Panc1 (cell line): ENCODE results near the gene PNMA8A. TPM values are rescaled to one million over a fixed set of nuclear protein-coding genes. Genes with fewer than 3 reads are reported as not detected.
A peak's percentile ranks its signal among the peaks of the same experiment; 100 is the strongest.

ENCODE experiments used
- ATAC-seq: fragments of 200-7000 bp; cut with Tn5 transposase; 2 replicates; pipeline ENCODE4 v1.9.1; 2020; ENCODE audit warnings: mild to moderate bottlenecking, moderate library complexity
- BruUV-seq: library from RNA; stranded (reverse); fragments of 400-500 nt; replicated peaks from 2 replicates; lab custom pipeline; 2021; lab: Mats Ljungman, UMichigan
- CTCF ChIA-PET: fragments of 300-600 bp; sonication (Branson Sonifier 250); formaldehyde crosslinking; loops from one replicate; lab custom pipeline; 2022; ENCODE audit warnings: antibody characterized with exemption; lab: Charles Lee
- POLR2A ChIA-PET: fragments of 300-600 bp; sonication (Branson Sonifier 250); formaldehyde crosslinking; loops from one replicate; lab custom pipeline; 2022; ENCODE audit warnings: antibody characterized with exemption; lab: Charles Lee
- DNase-seq: peaks from one replicate; pipeline ENCODE4 v3.0.0-alpha.2; 2010; ENCODE audit warnings: low read depth, low spot score
- H3K27ac ChIP-seq: 2 replicates; pipeline ENCODE4 v1.5.1; 2011; ENCODE audit warnings: mild to moderate bottlenecking, low read length, inconsistent platforms
- H3K27me3 ChIP-seq: fragments of 200-500 bp; sonication (Bioruptor generic); 2 replicates; pipeline ENCODE4 v1.6.0; 2014; ENCODE audit warnings: low read length, inconsistent platforms; ENCODE audit not compliant: control insufficient read depth, insufficient read depth
- H3K36me3 ChIP-seq: fragments of 200-500 bp; sonication (Bioruptor generic); 2 replicates; pipeline ENCODE4 v1.5.1; 2014; ENCODE audit warnings: inconsistent platforms, mild to moderate bottlenecking, low read length, moderate library complexity; ENCODE audit not compliant: control insufficient read depth, insufficient read depth
- H3K4me1 ChIP-seq: 2 replicates; pipeline ENCODE4 v1.5.1; 2011; ENCODE audit warnings: inconsistent platforms, mild to moderate bottlenecking, low read length, moderate library complexity; ENCODE audit not compliant: control insufficient read depth, insufficient read depth
- H3K4me3 ChIP-seq, 2 experiments: 2 replicates each; pipeline ENCODE4 v1.5.1; 2011 to 2012; ENCODE audit warnings: low read depth in 2 of 2, low read length in 2 of 2, mild to moderate bottlenecking in 2 of 2, inconsistent platforms in 1 of 2, moderate library complexity in 1 of 2
- H3K9me3 ChIP-seq: fragments of 200-500 bp; sonication (Bioruptor generic); 2 replicates; pipeline ENCODE4 v1.5.1; 2014; ENCODE audit warnings: low read depth, mild to moderate bottlenecking, inconsistent platforms, low read length, moderate library complexity; ENCODE audit not compliant: control insufficient read depth, insufficient read depth
- POLR2AphosphoS5 ChIP-seq: IDR thresholded peaks from 2 replicates; pipeline ENCODE4 v1.6.1; 2012; ENCODE audit warnings: mild to moderate bottlenecking, low read depth, low read length, moderate library complexity
- SIN3A ChIP-seq: IDR thresholded peaks from 2 replicates; pipeline ENCODE4 v1.6.1; 2012; ENCODE audit warnings: low read depth, mild to moderate bottlenecking, low read length, moderate library complexity, borderline replicate concordance; ENCODE audit not compliant: insufficient read depth
- TCF7L2 ChIP-seq: IDR thresholded peaks from 2 replicates; pipeline ENCODE4 v1.6.1; 2011; ENCODE audit warnings: mild to moderate bottlenecking, low read depth, low read length, inconsistent platforms
- in situ Hi-C: cut with HindIII; loops from 2 replicates; pipeline ENCODE4 v1.10.0; 2016; ENCODE audit warnings: low sequenced_read_pairs, low pct_unique_long_range_greater_than_20kb
- intact Hi-C: fragments of 100-400 bp; cut with micrococcal nuclease; formaldehyde crosslinking; loops from one replicate; pipeline ENCODE4 v1.10.0; 2022; ENCODE audit not compliant: unreplicated experiment
- total RNA-seq: library from RNA; stranded (reverse); gene quantifications from one replicate; pipeline ENCODE4 v1.2.1, GENCODE V29; 2021; ENCODE audit not compliant: unreplicated experiment
- TF ChIP-seq, protein P1 (sequence below): fragments of 450-650 bp; IDR thresholded peaks from 2 replicates; pipeline ENCODE4 v1.5.1; 2017; ENCODE audit warnings: mild to moderate bottlenecking
- TF ChIP-seq, protein P2 (sequence below), 2 experiments: IDR thresholded peaks; 2 replicates each; pipeline ENCODE4 v1.6.1; 2011 to 2012; ENCODE audit warnings: low read depth in 2 of 2, control low read depth in 1 of 2, low read length in 1 of 2, mild to moderate bottlenecking in 1 of 2, moderate library complexity in 1 of 2; ENCODE audit not compliant: insufficient read depth in 1 of 2

PNMA8A gene
- total RNA-seq, 1 experiment from 2014 or later: not detected

- no peaks in the 10 kb centered on the region for H3K27me3 ChIP-seq
- in situ Hi-C loops: no loop called here
Measured at GRCh38 chr19:46495786-46496099, 24.4 kb upstream of the PNMA8A start, which contains the start of gene PNMA8B. Gene PNMA8B, minus strand, starts transcription at chr19:46495867. Its CDS starts 402 bp downstream, at chr19:46495465.

DNA sequence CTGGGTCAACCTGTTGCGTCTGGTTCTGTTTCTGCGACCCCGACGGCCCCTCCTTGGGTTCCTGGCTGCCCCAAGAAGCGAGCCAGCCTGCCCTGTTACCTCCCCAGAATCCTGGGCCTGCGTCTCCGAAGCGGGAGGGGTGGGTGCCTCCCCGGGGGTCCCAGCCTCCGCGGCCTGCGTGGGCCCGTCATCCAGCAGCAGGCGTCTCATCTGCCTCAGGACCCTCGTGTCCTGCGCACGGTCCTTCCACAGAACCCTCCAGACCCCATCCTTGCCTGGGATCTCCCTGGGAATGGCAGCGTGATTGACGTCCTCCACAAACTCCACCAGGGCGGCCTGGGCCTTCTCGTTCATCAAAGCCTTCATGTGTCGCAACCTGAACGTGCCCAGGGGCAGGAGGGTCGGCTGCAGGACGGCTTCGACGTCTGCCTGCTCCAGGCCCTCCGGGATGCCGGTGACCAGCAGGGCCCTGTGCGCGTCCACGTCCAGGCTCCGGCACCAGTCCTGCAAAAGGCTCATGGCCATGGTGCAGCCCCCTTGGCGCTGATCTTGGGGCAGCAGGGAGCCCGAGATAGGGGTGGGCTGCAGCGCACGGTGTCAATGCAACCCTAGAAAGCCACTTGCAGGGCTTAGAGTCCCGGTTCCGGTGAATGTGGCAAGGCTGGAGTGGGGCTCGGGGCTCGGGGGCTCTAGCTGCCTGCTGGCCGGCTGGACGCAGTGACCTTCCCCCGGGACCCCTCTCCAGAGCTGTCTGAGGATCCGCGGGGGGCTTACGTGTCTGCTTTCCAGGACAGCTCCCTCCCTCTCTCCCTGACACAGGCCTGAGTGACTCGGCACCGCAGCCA lies 23.8 kb upstream of the PNMA8A start:
- ATAC-seq (no peak), DNase-seq (no peak)
- TF ChIP-seq SIN3A: no peak
- TF ChIP-seq TCF7L2: no peak
- TF ChIP-seq, protein P1, sequence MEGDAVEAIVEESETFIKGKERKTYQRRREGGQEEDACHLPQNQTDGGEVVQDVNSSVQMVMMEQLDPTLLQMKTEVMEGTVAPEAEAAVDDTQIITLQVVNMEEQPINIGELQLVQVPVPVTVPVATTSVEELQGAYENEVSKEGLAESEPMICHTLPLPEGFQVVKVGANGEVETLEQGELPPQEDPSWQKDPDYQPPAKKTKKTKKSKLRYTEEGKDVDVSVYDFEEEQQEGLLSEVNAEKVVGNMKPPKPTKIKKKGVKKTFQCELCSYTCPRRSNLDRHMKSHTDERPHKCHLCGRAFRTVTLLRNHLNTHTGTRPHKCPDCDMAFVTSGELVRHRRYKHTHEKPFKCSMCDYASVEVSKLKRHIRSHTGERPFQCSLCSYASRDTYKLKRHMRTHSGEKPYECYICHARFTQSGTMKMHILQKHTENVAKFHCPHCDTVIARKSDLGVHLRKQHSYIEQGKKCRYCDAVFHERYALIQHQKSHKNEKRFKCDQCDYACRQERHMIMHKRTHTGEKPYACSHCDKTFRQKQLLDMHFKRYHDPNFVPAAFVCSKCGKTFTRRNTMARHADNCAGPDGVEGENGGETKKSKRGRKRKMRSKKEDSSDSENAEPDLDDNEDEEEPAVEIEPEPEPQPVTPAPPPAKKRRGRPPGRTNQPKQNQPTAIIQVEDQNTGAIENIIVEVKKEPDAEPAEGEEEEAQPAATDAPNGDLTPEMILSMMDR: no peak
- TF ChIP-seq POLR2AphosphoS5: no peak
- TF ChIP-seq, protein P2, sequence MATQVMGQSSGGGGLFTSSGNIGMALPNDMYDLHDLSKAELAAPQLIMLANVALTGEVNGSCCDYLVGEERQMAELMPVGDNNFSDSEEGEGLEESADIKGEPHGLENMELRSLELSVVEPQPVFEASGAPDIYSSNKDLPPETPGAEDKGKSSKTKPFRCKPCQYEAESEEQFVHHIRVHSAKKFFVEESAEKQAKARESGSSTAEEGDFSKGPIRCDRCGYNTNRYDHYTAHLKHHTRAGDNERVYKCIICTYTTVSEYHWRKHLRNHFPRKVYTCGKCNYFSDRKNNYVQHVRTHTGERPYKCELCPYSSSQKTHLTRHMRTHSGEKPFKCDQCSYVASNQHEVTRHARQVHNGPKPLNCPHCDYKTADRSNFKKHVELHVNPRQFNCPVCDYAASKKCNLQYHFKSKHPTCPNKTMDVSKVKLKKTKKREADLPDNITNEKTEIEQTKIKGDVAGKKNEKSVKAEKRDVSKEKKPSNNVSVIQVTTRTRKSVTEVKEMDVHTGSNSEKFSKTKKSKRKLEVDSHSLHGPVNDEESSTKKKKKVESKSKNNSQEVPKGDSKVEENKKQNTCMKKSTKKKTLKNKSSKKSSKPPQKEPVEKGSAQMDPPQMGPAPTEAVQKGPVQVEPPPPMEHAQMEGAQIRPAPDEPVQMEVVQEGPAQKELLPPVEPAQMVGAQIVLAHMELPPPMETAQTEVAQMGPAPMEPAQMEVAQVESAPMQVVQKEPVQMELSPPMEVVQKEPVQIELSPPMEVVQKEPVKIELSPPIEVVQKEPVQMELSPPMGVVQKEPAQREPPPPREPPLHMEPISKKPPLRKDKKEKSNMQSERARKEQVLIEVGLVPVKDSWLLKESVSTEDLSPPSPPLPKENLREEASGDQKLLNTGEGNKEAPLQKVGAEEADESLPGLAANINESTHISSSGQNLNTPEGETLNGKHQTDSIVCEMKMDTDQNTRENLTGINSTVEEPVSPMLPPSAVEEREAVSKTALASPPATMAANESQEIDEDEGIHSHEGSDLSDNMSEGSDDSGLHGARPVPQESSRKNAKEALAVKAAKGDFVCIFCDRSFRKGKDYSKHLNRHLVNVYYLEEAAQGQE (IDR thresholded peaks at IDR 0.05; ENCODE audit: insufficient read depth in 1 of 2, low read depth in 2 of 2, low read length in 1 of 2): no peak
- ChIA-PET CTCF (no interaction called here), POLR2A (no interaction called here)
- intact Hi-C loops (no loop called here), in situ Hi-C loops (no loop called here)
- no peaks in the 10 kb centered on the region for H3K27me3 ChIP-seq
- peak overlapping the region in 1 of 2 experiments; percentile 14; a peak in 1 of 4 replicates for H3K4me3 ChIP-seq
- H3K36me3 ChIP-seq: no peaks in the 10 kb centered on the region
- BruUV-seq: no TSS peak
- no peaks in the 10 kb centered on the region for H3K4me1 ChIP-seq
- no peaks in the 10 kb centered on the region for H3K9me3 ChIP-seq
- no peak overlapping the region for H3K27ac ChIP-seq

More at GRCh38 chr19:46495786-46496099, 24.4 kb upstream of the PNMA8A start, which contains the start of gene PNMA8B:
- no TSS peak for BruUV-seq
- peak within 1 kb of the TSS in 1 of 2 experiments; percentile 14; a peak in 1 of 4 replicates for H3K4me3 ChIP-seq
- no peak for TF ChIP-seq SIN3A
- TF ChIP-seq, protein P1: no peak
- no peak for TF ChIP-seq TCF7L2
- TF ChIP-seq, protein P2 (IDR thresholded peaks at IDR 0.05; ENCODE audit: insufficient read depth in 1 of 2, low read depth in 2 of 2, low read length in 1 of 2): no peak
- no peak for TF ChIP-seq POLR2AphosphoS5
- DNase-seq (no peak), ATAC-seq (no peak)
- H3K27ac ChIP-seq: no peak within 1 kb of the TSS
- no peaks in the 10 kb centered on the region for H3K9me3 ChIP-seq
- intact Hi-C loops: no loop called here
- POLR2A ChIA-PET: no interaction called here
- CTCF ChIA-PET: no interaction called here
- H3K4me1 ChIP-seq: no peaks in the 10 kb centered on the region
- no peaks in the 10 kb centered on the region for H3K36me3 ChIP-seq
